HEK293 (cell line): ENCODE measurements around the gene PPP1CA.

Experiments
- CTCF ChIA-PET: fragments of 350-600 bp; formaldehyde crosslinking; extraction: SDS; loops from one replicate; lab custom pipeline; 2021; ENCODE audit warnings: antibody characterized with exemption; lab: Yijun Ruan, JAX
- POLR2A ChIA-PET: fragments of 300-600 bp; formaldehyde crosslinking; extraction: SDS; loops from one replicate; lab custom pipeline; 2020; ENCODE audit warnings: antibody characterized with exemption, inconsistent platforms; lab: Yijun Ruan, JAX
- H3K27ac ChIP-seq: fragments of 200-500 bp; sonication (Bioruptor generic); 2 replicates; pipeline ENCODE4 v1.5.1; 2014; ENCODE audit warnings: low read depth, low read length, control low read depth, inconsistent platforms; ENCODE audit errors: extremely low read depth
- H3K36me3 ChIP-seq, 2 experiments: fragments of 200-500 bp in 1 of 2; sonication (Bioruptor generic) in 1 of 2; 1 replicate in 1 of 2; 2 replicates in 1 of 2; pipeline ENCODE4 v1.5.1; 2014 to 2017; ENCODE audit warnings: inconsistent platforms in 2 of 2, low read length in 2 of 2; ENCODE audit not compliant: control insufficient read depth in 2 of 2, insufficient read depth in 1 of 2
- H3K4me1 ChIP-seq: fragments of 200-500 bp; sonication (Bioruptor generic); 2 replicates; pipeline ENCODE4 v1.5.1; 2014; ENCODE audit warnings: mild to moderate bottlenecking, low read length, inconsistent platforms; ENCODE audit not compliant: control insufficient read depth, insufficient read depth
- H3K4me3 ChIP-seq: 2 replicates; pipeline ENCODE4 v1.5.1; 2011; ENCODE audit warnings: low read depth, mild to moderate bottlenecking, control low read depth, low read length, moderate library complexity
- H3K9me3 ChIP-seq: fragments of 200-500 bp; sonication (Bioruptor generic); 2 replicates; pipeline ENCODE4 v1.5.1; 2014; ENCODE audit warnings: low read depth, low read length, inconsistent platforms; ENCODE audit not compliant: control insufficient read depth, insufficient read depth
- BCL11A ChIP-seq: fragments of 450-650 bp; formaldehyde crosslinking; IDR thresholded peaks from 2 replicates; pipeline ENCODE4 v1.5.1; 2016; ENCODE audit warnings: low read depth, missing biosample characterization, missing genetic modification characterization
- BCL11B ChIP-seq: fragments of 450-650 bp; formaldehyde crosslinking; IDR thresholded peaks from 2 replicates; pipeline ENCODE4 v1.5.1; 2016; ENCODE audit warnings: low read depth, missing biosample characterization, missing genetic modification characterization
- CTCF ChIP-seq: fragments of 450-650 bp; formaldehyde crosslinking; IDR thresholded peaks from 2 replicates; pipeline ENCODE4 v1.5.1; 2016; ENCODE audit warnings: missing biosample characterization, missing genetic modification characterization
- FEZF1 ChIP-seq: fragments of 450-650 bp; formaldehyde crosslinking; IDR thresholded peaks from 2 replicates; pipeline ENCODE4 v1.5.1; 2016; ENCODE audit warnings: missing biosample characterization, missing genetic modification characterization
- PRDM1 ChIP-seq: fragments of 450-650 bp; formaldehyde crosslinking; IDR thresholded peaks from 2 replicates; pipeline ENCODE4; 2016; ENCODE audit warnings: missing biosample characterization, missing genetic modification characterization
- ZBTB21 ChIP-seq: fragments of 450-650 bp; formaldehyde crosslinking; IDR thresholded peaks from 2 replicates; pipeline ENCODE4 v1.5.1; 2017; ENCODE audit warnings: missing biosample characterization, missing genetic modification characterization
- ZNF121 ChIP-seq: fragments of 450-650 bp; formaldehyde crosslinking; IDR thresholded peaks from 2 replicates; pipeline ENCODE4 v1.5.1; 2016; ENCODE audit warnings: missing biosample characterization, missing genetic modification characterization
- ZNF175 ChIP-seq: fragments of 450-650 bp; formaldehyde crosslinking; IDR thresholded peaks from 2 replicates; pipeline ENCODE4 v1.5.1; 2016; ENCODE audit warnings: missing biosample characterization, missing genetic modification characterization
- ZNF26 ChIP-seq: fragments of 450-650 bp; formaldehyde crosslinking; IDR thresholded peaks from 2 replicates; pipeline ENCODE4 v1.5.1; 2016; ENCODE audit warnings: missing biosample characterization, missing genetic modification characterization
- ZNF426 ChIP-seq: fragments of 450-650 bp; formaldehyde crosslinking; IDR thresholded peaks from 2 replicates; pipeline ENCODE4 v1.5.1; 2017; ENCODE audit warnings: missing biosample characterization, missing genetic modification characterization, mild to moderate bottlenecking, inconsistent platforms, moderate library complexity
- ZNF48 ChIP-seq: fragments of 450-650 bp; formaldehyde crosslinking; IDR thresholded peaks from 2 replicates; pipeline ENCODE4 v1.5.1; 2016; ENCODE audit warnings: missing biosample characterization, missing genetic modification characterization
- ZNF501 ChIP-seq: fragments of 450-650 bp; formaldehyde crosslinking; IDR thresholded peaks from 2 replicates; pipeline ENCODE4 v1.5.1; 2016; ENCODE audit warnings: missing biosample characterization, missing genetic modification characterization
- ZNF544 ChIP-seq: fragments of 450-650 bp; formaldehyde crosslinking; IDR thresholded peaks from 2 replicates; pipeline ENCODE4 v1.5.0; 2017; ENCODE audit warnings: missing biosample characterization, missing genetic modification characterization
- ZNF548 ChIP-seq: fragments of 450-650 bp; formaldehyde crosslinking; IDR thresholded peaks from 2 replicates; pipeline ENCODE4 v1.5.1; 2016; ENCODE audit warnings: missing biosample characterization, missing genetic modification characterization
- ZNF580 ChIP-seq: fragments of 450-650 bp; formaldehyde crosslinking; IDR thresholded peaks from 2 replicates; pipeline ENCODE4 v1.5.1; 2016; ENCODE audit warnings: missing biosample characterization, missing genetic modification characterization
- ZNF623 ChIP-seq: fragments of 450-650 bp; formaldehyde crosslinking; IDR thresholded peaks from 2 replicates; pipeline ENCODE4 v1.5.1; 2016; ENCODE audit warnings: missing biosample characterization, missing genetic modification characterization
- ZNF768 ChIP-seq: fragments of 450-650 bp; formaldehyde crosslinking; IDR thresholded peaks from 2 replicates; pipeline ENCODE4 v1.5.1; 2018; ENCODE audit warnings: missing biosample characterization, mild to moderate bottlenecking, missing genetic modification characterization
- ZNF785 ChIP-seq: fragments of 450-650 bp; formaldehyde crosslinking; IDR thresholded peaks from 2 replicates; pipeline ENCODE4 v1.5.1; 2016; ENCODE audit warnings: missing biosample characterization, missing genetic modification characterization

PPP1CA gene

GRCh38 chr11:67397986-67398660, 3.5 kb downstream of the PPP1CA start:
- POLR2A ChIA-PET = interaction anchor here (1.0 kb wide), 1 partner anchor 29 kb away, joined by 3 read pairs; no protein-coding TSS in a partner anchor
- TF ChIP-seq ZNF121 (tag by site-specific recombination) (no peak), ZNF785 (tag by site-specific recombination) (no peak), CTCF (no peak), PRDM1 (tag by site-specific recombination) (no peak)
- H3K27ac ChIP-seq = no peak overlapping the region
- H3K4me1 ChIP-seq = no peaks in the 10 kb centered on the region
- no peak overlapping the region for H3K4me3 ChIP-seq
- peaks cover 0 to 68% of the 10 kb centered on the region in 2 experiments; a peak in 2 of 3 replicates for H3K36me3 ChIP-seq
- CTCF ChIA-PET = no interaction called here
- H3K9me3 ChIP-seq = no peaks in the 10 kb centered on the region

GRCh38 chr11:67397536-67397935, 4.1 kb downstream of the PPP1CA start:
- no peak for TF ChIP-seq ZBTB21 (tag by site-specific recombination)
- ChIA-PET CTCF (no interaction called here), POLR2A (interaction anchor here (1.0 kb wide), 1 partner anchor 28 kb away, joined by 3 read pairs; no protein-coding TSS in a partner anchor)
- no peak overlapping the region for H3K27ac ChIP-seq
- 0 out of 2 replicates have a peak, but pooled peaks cover 2% of the 10 kb centered on the region for H3K4me1 ChIP-seq
- no peak overlapping the region for H3K4me3 ChIP-seq
- H3K36me3 ChIP-seq = peaks cover 0 to 68% of the 10 kb centered on the region in 2 experiments; a peak in 2 of 3 replicates
- H3K9me3 ChIP-seq = no peaks in the 10 kb centered on the region

DNA sequence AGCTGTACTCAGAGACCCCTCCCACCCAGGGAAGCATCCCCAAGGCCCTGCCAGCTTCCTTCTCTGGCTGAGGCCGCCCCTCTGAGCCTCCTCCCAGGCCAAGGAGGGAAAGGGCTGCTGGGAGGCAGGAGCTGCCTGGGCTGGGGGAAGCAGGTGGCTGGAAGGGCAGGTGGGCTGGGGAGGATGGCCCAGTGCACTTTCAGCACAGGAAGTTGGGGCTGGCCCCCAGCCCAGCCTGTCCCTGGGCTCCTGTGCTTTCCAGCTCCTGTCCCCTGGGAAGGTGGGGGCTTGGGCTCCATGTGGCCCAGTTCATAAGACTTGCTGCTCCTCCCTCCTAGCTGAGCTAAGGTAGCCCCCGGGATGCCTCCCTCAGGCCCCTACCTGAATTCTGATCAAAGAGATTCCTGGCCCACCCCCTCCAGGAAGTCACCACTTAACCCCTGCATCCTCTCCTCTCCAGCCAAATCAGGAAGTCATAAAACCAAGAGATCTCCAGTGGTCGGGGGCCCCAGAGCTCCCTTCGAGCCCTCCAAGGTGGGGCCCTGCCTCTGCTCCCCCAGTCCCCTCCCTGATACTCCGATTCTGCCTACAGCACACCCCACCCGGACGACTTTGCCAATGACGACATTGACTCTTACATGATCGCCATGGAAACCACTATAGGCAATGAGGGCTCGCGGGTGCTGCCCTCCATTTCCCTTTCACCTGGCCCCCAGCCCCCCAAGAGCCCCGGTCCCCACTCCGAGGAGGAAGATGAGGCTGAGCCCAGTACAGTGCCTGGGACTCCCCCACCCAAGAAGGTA, 4.9 kb downstream of the PPP1CA start:
- 0 out of 2 replicates have a peak, but pooled peaks cover 3% of the 10 kb centered on the region for H3K4me1 ChIP-seq
- ChIA-PET POLR2A (interaction anchor here (0.9 to 1.2 kb wide), 6 partner anchors 11 to 79 kb away, joined by 3 to 5 read pairs (median 4); partner anchors contain the start of gene PTPRCAP), CTCF (interaction anchor here (0.5 to 0.8 kb wide), 3 partner anchors 15 to 217 kb away, joined by 3 read pairs; no protein-coding TSS in a partner anchor)
- no peak overlapping the region for H3K27ac ChIP-seq
- no peaks in the 10 kb centered on the region for H3K9me3 ChIP-seq
- H3K36me3 ChIP-seq = peaks cover 0 to 68% of the 10 kb centered on the region in 2 experiments; a peak in 2 of 3 replicates
- TF ChIP-seq BCL11B (tag by site-specific recombination) = no peak
- no peak for TF ChIP-seq ZNF501
- no peak for TF ChIP-seq BCL11A
- TF ChIP-seq ZNF623 = no peak
- no peak for TF ChIP-seq ZNF548 (tag by site-specific recombination)
- TF ChIP-seq ZNF175 (tag by site-specific recombination) = no peak
- TF ChIP-seq ZNF768 = no peak
- TF ChIP-seq ZNF48 (tag by site-specific recombination) = no peak
- H3K4me3 ChIP-seq = no peak overlapping the region

DNA sequence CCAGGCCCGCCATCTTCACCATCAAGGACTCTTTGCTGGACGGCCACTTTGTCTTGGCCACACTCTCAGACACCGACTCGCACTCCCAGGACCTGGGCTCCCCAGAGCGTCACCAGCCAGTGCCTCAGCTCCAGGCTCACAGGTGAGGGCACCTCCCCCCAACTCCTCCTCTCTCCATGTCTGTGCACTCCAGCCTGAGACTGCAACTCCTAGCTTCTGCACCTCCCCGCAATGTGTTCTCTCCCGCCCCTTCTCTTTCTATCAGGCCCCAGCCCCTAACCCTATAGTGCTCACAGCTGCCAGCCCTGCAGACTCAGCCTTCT, 5.4 kb downstream of the PPP1CA start:
- Histone ChIP-seq H3K27ac (no peak overlapping the region), H3K4me3 (no peak overlapping the region), H3K4me1 (0 out of 2 replicates have a peak, but pooled peaks cover 3% of the 10 kb centered on the region), H3K36me3 (peaks cover 0 to 68% of the 10 kb centered on the region in 2 experiments; a peak in 2 of 3 replicates), H3K9me3 (no peaks in the 10 kb centered on the region)
- ChIA-PET POLR2A (interaction anchor here (0.9 to 1.2 kb wide), 5 partner anchors 11 to 79 kb away, joined by 3 to 5 read pairs (median 5); partner anchors contain the start of gene PTPRCAP), CTCF (interaction anchor here (0.5 to 0.8 kb wide), 3 partner anchors 14 to 218 kb away, joined by 3 read pairs; no protein-coding TSS in a partner anchor)
- TF ChIP-seq ZNF501 (no peak), ZNF26 (tag by site-specific recombination) (no peak), ZNF544 (no peak), ZNF580 (tag by site-specific recombination) (no peak), PRDM1 (tag by site-specific recombination) (no peak), FEZF1 (no peak), ZNF426 (tag by site-specific recombination) (no peak)
